K562 (cell line): Measurements from ENCODE around the gene HYAL1. TPM values are rescaled to one million over a fixed set of nuclear protein-coding genes. Genes with fewer than 3 reads are reported as not detected.

Experiments
- ETV1 ChIP-seq: fragments of 450-650 bp; conservative IDR thresholded peaks from 2 replicates; pipeline ENCODE4 v1.6.1; 2016; ENCODE audit warnings: missing genetic modification characterization, control low read depth, low read depth, missing compliant biosample characterization
- MLLT1 ChIP-seq, 2 experiments: fragments of 450-650 bp; IDR thresholded peaks; 2 replicates each; pipeline ENCODE4 v1.6.1; 2016
- RBFOX2 ChIP-seq: fragments of 200-400 bp; formaldehyde crosslinking; IDR thresholded peaks from 2 replicates; pipeline ENCODE4 v1.6.1; 2017; ENCODE audit warnings: low read depth, mild to moderate bottlenecking, low read length, moderate library complexity
- RBM14 ChIP-seq: fragments of 200-400 bp; formaldehyde crosslinking; IDR thresholded peaks from 2 replicates; pipeline ENCODE4 v1.6.1; 2018; ENCODE audit warnings: low read depth, mild to moderate bottlenecking, low read length, moderate library complexity, borderline replicate concordance; ENCODE audit not compliant: insufficient read depth
- SMAD2 ChIP-seq: fragments of 150-350 bp; IDR thresholded peaks from 2 replicates; pipeline ENCODE4 v1.6.1; 2014; ENCODE audit warnings: low read depth, mild to moderate bottlenecking, low read length
- USF2 ChIP-seq: sonication (generic); formaldehyde crosslinking; IDR thresholded peaks from 2 replicates; pipeline ENCODE4 v1.5.0; 2020; ENCODE audit warnings: missing genetic modification reagents
- ZBTB33 ChIP-seq: sonication (generic); formaldehyde crosslinking; IDR thresholded peaks from 2 replicates; pipeline ENCODE4 v1.8.1; 2023; ENCODE audit warnings: mild to moderate bottlenecking, missing genetic modification reagents
- polyA plus RNA-seq, 8 experiments: library from polyadenylated mRNA; depleted of rRNA in 4 of 8; stranded (reverse) in 5 of 8; unstranded in 3 of 8; fragments of >200 nt; fragmentation: Nextera tagmentation in 2 of 8; fragmentation: Illumina TruSeq in 1 of 8; extraction: Ambion mirVana in 2 of 8; extraction: Trizol in 1 of 8; gene quantifications; 2 replicates each; pipeline versions ENCODE4 v1.2.1 to v1.2.3, GENCODE V29; 2011 to 2014; ENCODE audit warnings: inconsistent platforms in 1 of 8, missing spikeins in 1 of 8
- total RNA-seq, 7 experiments: library from RNA; depleted of rRNA in 6 of 7; stranded (reverse); fragments of >200 nt in 6 of 7; fragmentation: Illumina TruSeq in 2 of 7; extraction: Trizol in 2 of 7; gene quantifications; 2 replicates each; pipeline versions ENCODE4 v1.2.1 to v1.2.3, GENCODE V29; 2011 to 2021; ENCODE audit warnings: low replicate concordance in 1 of 7
- TF ChIP-seq, protein P1 (sequence below): fragments of 250-450 bp; sonication (Bioruptor Pico); IDR thresholded peaks from 2 replicates; pipeline ENCODE4 v1.9.0; 2021; ENCODE audit warnings: mild to moderate bottlenecking, inconsistent platforms
- TF ChIP-seq, protein P2 (sequence below): fragments of 450-650 bp; IDR thresholded peaks from 2 replicates; pipeline ENCODE4 v1.6.1; 2017; ENCODE audit warnings: antibody characterized with exemption
- TF ChIP-seq, protein P3 (sequence below): fragments of 450-650 bp; IDR thresholded peaks from 2 replicates; pipeline ENCODE4 v1.6.1; 2017; ENCODE audit warnings: antibody characterized with exemption, mild to moderate bottlenecking

HYAL1 gene
- total and polyA plus RNA-seq, 9 of the 15 experiments (the other 6 are each of a cell fraction or from before 2014, with no cell fraction given), result 1.4 to 8.5 (median 4.7) TPM

DNA sequence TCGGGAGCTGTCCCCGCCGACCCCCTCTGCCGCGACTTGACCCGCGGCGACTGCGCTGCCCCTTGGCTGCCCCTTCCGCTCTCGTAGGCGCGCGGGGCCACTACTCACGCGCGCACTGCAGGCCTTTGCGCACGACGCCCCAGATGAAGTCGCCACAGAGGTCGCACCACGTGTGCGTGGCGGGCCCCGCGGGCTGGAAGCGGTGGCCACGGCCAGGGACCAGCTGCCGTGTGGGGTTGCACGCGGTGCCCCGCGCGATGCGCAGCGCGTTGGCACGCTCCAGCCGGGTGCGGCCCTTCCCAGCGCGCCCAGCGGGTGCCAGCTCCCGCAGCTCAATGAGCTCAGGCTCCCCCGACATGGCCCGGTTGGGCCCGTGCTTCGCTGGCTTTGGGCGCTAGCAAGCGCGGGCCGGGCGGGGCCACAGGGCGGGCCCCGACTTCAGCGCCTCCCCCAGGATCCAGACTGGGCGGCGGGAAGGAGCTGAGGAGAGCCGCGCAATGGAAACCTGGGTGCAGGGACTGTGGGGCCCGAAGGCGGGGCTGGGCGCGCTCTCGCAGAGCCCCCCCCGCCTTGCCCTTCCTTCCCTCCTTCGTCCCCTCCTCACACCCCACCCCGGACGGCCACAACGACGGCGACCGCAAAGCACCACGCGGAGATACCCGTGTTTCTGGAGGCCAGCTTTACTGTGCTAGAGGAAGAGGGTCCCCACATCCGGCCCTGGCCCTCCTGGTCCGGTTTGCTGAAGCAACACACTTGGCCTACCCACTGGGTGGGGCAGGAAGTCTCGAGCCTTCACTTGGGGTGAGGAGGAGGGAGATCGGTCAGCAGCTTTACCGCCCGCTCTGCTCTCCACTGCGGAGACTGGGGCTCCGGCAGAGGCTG is 37.3 kb upstream of the HYAL1 start, which contains the start of gene RASSF1 (continued):
- TF ChIP-seq, protein P1, sequence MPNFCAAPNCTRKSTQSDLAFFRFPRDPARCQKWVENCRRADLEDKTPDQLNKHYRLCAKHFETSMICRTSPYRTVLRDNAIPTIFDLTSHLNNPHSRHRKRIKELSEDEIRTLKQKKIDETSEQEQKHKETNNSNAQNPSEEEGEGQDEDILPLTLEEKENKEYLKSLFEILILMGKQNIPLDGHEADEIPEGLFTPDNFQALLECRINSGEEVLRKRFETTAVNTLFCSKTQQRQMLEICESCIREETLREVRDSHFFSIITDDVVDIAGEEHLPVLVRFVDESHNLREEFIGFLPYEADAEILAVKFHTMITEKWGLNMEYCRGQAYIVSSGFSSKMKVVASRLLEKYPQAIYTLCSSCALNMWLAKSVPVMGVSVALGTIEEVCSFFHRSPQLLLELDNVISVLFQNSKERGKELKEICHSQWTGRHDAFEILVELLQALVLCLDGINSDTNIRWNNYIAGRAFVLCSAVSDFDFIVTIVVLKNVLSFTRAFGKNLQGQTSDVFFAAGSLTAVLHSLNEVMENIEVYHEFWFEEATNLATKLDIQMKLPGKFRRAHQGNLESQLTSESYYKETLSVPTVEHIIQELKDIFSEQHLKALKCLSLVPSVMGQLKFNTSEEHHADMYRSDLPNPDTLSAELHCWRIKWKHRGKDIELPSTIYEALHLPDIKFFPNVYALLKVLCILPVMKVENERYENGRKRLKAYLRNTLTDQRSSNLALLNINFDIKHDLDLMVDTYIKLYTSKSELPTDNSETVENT (CRISPR knock-in tag), result peak; percentile 16; the same call in 1 of the 2 replicates
- TF ChIP-seq RBM14 (0 out of 2 replicates have a peak, but pooled peaks have one; percentile 49), USF2 (peak; percentile 28; the same call in 1 of the 2 replicates), RBFOX2 (peak; percentile 85), SMAD2 (no peak), ZBTB33 (peak; percentile 86), ETV1 (tag) (peak; percentile 62), MLLT1 (IDR thresholded peaks at IDR 0.05) (peak in 1 of 2 experiments; percentile 88; a peak in 2 of 4 replicates)
- TF ChIP-seq, protein P2, sequence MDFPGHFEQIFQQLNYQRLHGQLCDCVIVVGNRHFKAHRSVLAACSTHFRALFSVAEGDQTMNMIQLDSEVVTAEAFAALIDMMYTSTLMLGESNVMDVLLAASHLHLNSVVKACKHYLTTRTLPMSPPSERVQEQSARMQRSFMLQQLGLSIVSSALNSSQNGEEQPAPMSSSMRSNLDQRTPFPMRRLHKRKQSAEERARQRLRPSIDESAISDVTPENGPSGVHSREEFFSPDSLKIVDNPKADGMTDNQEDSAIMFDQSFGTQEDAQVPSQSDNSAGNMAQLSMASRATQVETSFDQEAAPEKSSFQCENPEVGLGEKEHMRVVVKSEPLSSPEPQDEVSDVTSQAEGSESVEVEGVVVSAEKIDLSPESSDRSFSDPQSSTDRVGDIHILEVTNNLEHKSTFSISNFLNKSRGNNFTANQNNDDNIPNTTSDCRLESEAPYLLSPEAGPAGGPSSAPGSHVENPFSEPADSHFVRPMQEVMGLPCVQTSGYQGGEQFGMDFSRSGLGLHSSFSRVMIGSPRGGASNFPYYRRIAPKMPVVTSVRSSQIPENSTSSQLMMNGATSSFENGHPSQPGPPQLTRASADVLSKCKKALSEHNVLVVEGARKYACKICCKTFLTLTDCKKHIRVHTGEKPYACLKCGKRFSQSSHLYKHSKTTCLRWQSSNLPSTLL, result no peak
- TF ChIP-seq, protein P3, sequence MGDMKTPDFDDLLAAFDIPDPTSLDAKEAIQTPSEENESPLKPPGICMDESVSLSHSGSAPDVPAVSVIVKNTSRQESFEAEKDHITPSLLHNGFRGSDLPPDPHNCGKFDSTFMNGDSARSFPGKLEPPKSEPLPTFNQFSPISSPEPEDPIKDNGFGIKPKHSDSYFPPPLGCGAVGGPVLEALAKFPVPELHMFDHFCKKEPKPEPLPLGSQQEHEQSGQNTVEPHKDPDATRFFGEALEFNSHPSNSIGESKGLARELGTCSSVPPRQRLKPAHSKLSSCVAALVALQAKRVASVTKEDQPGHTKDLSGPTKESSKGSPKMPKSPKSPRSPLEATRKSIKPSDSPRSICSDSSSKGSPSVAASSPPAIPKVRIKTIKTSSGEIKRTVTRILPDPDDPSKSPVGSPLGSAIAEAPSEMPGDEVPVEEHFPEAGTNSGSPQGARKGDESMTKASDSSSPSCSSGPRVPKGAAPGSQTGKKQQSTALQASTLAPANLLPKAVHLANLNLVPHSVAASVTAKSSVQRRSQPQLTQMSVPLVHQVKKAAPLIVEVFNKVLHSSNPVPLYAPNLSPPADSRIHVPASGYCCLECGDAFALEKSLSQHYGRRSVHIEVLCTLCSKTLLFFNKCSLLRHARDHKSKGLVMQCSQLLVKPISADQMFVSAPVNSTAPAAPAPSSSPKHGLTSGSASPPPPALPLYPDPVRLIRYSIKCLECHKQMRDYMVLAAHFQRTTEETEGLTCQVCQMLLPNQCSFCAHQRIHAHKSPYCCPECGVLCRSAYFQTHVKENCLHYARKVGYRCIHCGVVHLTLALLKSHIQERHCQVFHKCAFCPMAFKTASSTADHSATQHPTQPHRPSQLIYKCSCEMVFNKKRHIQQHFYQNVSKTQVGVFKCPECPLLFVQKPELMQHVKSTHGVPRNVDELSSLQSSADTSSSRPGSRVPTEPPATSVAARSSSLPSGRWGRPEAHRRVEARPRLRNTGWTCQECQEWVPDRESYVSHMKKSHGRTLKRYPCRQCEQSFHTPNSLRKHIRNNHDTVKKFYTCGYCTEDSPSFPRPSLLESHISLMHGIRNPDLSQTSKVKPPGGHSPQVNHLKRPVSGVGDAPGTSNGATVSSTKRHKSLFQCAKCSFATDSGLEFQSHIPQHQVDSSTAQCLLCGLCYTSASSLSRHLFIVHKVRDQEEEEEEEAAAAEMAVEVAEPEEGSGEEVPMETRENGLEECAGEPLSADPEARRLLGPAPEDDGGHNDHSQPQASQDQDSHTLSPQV, result 0 out of 2 replicates have a peak, but pooled peaks have one; percentile 52
